Lower leg skin (tissue), 4 donors: Measurements from ENCODE around the gene DNAH8. TPM values are rescaled to one million over a fixed set of nuclear protein-coding genes. Genes with fewer than 3 reads are reported as not detected.

Experiments used
- DNase-seq, 2 donors: peaks; one replicate each; pipeline ENCODE4 v3.0.0-alpha.2; 2019; ENCODE audit warnings: low spot score in 2 of 2
- H3K4me3 ChIP-seq: fragments of 200-600 bp; sonication (generic); 2 replicates; pipeline ENCODE4 v1.5.1; 2017; ENCODE audit warnings: mild to moderate bottlenecking, low read depth; ENCODE audit not compliant: poor library complexity, severe bottlenecking
- POLR2A ChIP-seq, 2 donors: fragments of 450-650 bp; IDR thresholded peaks; one replicate each; pipeline ENCODE4 v1.6.1; 2016 to 2017; ENCODE audit warnings: antibody characterized with exemption in 2 of 2, mild to moderate bottlenecking in 1 of 2, moderate library complexity in 1 of 2
- WGBS, 2 donors: methylation state at CpG; one replicate each; pipeline ENCODE4 v1.1.5; 2018; 5-methylcytosine and 5-hydroxymethylcytosine counted together
- intact Hi-C: fragments of 100-400 bp; cut with DNase I; formaldehyde crosslinking; loops from one replicate; pipeline ENCODE4 v1.15.0; 2023; ENCODE audit warnings: low total_unique reads
- total RNA-seq, 4 donors: library from RNA; depleted of rRNA; stranded (reverse); fragments of >200 nt; gene quantifications; one replicate each; pipeline ENCODE4 v1.1.0, GENCODE V29; 2016
- TF ChIP-seq, protein P1 (sequence below), 3 donors: fragments of 450-650 bp; IDR thresholded peaks; one replicate each; pipeline ENCODE4 v1.5.1; 2016; ENCODE audit warnings: antibody characterized with exemption in 3 of 3, mild to moderate bottlenecking in 3 of 3, moderate library complexity in 2 of 3

Gene DNAH8
- total RNA-seq, 4 donors from 2014 or later, result 0.02 to 0.19 (median 0.08) TPM

DNA sequence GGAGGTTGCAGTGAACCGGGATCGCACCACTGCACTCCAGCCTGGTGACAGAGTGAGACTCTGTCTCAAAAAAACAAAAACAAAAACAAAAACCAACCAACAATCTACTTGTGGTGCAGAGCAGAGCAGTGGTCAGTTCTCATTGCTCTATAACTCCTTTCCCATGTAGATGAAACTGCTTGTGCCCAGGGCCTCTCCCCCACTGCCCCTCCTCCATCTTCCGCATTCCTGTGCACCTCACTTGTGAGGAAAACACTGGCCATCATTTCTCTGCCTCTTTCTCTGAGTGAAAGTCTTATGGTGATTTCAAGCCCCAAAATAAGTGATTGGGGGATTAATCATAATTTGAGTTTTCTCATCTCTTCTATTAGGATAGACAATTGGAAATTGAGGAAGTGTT lies 269.6 kb downstream of the DNAH8 start:
- H3K4me3 ChIP-seq, result no peak overlapping the region
- intact Hi-C loops, result no loop called here
- WGBS, 2 donors, result 80 to 93% methylated on average over 3 of the region's 3 CpGs
- no peak for DNase-seq
- TF ChIP-seq POLR2A (IDR thresholded peaks at IDR 0.05), result no peak
- TF ChIP-seq, protein P1, sequence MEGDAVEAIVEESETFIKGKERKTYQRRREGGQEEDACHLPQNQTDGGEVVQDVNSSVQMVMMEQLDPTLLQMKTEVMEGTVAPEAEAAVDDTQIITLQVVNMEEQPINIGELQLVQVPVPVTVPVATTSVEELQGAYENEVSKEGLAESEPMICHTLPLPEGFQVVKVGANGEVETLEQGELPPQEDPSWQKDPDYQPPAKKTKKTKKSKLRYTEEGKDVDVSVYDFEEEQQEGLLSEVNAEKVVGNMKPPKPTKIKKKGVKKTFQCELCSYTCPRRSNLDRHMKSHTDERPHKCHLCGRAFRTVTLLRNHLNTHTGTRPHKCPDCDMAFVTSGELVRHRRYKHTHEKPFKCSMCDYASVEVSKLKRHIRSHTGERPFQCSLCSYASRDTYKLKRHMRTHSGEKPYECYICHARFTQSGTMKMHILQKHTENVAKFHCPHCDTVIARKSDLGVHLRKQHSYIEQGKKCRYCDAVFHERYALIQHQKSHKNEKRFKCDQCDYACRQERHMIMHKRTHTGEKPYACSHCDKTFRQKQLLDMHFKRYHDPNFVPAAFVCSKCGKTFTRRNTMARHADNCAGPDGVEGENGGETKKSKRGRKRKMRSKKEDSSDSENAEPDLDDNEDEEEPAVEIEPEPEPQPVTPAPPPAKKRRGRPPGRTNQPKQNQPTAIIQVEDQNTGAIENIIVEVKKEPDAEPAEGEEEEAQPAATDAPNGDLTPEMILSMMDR (IDR thresholded peaks at IDR 0.05), result no peak

DNA sequence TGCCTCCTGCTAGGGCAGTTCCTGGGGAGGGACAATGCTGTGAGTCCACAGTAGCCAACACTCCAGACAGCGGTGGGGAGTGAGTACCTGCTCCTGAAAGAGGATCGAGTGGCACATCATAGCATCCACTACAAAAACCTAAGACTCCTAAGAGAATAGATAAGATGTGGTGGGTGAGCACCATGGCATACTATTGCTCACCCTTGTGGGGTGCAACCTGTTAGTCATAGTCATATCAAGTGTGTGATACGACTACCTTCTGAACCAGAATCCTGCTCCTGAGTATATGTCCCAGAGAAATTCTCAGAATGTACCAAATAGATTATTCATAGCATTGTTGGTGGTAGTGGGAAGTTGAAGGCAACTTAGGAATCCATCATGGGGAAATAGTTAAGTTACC lies 270.7 kb downstream of the DNAH8 start:
- DNase-seq, result no peak
- 88 to 93% methylated on average over 3 of the region's 3 CpGs for WGBS, 2 donors
- TF ChIP-seq, protein P1 (IDR thresholded peaks at IDR 0.05), result no peak
- no peak for TF ChIP-seq POLR2A (IDR thresholded peaks at IDR 0.05)
- H3K4me3 ChIP-seq, result no peak overlapping the region
- intact Hi-C loops, result no loop called here

- no peak for TF ChIP-seq POLR2A (IDR thresholded peaks at IDR 0.05)
- TF ChIP-seq, protein P1 (IDR thresholded peaks at IDR 0.05), result no peak
- no peak for DNase-seq
- H3K4me3 ChIP-seq, result no peak overlapping the region
- intact Hi-C loops, result no loop called here
Observed at GRCh38 chr6:38987503-38987902, 272.4 kb downstream of the DNAH8 start.

DNA sequence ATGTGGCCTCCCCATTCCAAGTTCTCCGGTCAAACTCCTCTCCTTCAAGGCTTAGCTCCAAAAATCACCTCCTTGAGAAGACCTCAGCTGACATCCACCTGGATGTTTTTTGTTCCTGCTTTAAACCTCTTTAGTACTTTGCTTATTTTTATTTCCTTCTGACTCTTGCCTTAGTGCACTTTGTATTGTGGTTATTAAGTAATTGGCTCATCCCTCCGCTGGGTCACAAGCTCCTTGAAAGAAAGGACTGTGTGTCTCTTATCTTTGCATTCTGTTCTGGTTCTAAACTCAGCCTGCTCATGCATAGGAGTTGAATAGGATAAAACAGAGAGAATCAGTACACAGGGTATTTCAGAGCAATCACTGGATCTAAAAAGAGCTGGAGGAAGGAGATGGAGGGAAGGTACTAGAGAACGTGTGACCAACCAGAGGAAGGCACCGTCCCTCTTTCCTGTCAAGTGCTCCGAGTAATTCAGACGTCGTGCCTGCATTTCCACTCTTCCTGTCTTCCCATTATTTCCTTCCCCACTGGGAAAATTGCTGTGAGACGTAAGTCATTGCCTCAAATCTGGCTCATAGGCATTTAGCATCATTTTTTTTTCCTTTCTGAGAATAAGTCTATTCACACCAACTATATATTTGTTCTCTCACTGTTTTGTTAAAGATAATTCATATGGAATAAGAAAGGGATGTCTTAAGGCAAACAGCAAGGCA lies 273.8 kb downstream of the DNAH8 start:
- no peak overlapping the region for H3K4me3 ChIP-seq
- TF ChIP-seq, protein P1 (IDR thresholded peaks at IDR 0.05), result no peak
- no peak for TF ChIP-seq POLR2A (IDR thresholded peaks at IDR 0.05)
- 57 to 58% methylated on average over 8 of the region's 8 CpGs for WGBS, 2 donors
- no peak for DNase-seq
- intact Hi-C loops, result no loop called here

- DNase-seq, result no peak
- intact Hi-C loops, result no loop called here
- 31 to 35% methylated on average over 5 of the region's 5 CpGs for WGBS, 2 donors
Observed at GRCh38 chr6:38990475-38990874, 275.4 kb downstream of the DNAH8 start.

More at GRCh38 chr6:38990475-38990874, 275.4 kb downstream of the DNAH8 start:
- TF ChIP-seq POLR2A (IDR thresholded peaks at IDR 0.05), result no peak
- TF ChIP-seq, protein P1 (IDR thresholded peaks at IDR 0.05), result no peak
- H3K4me3 ChIP-seq, result no peak overlapping the region
